Smooth muscle cell (in vitro differentiated cells): ENCODE measurements around the gene NEUROD4. TPM values are rescaled to one million over a fixed set of nuclear protein-coding genes. Genes with fewer than 3 reads are reported as not detected.

Experiments used
- DNase-seq: peaks from one replicate; lab custom pipeline; 2025; ENCODE audit not compliant: unreplicated experiment; lab: John Stamatoyannopoulos, UW
- H2AFZ ChIP-seq: fragments of 200-600 bp; sonication (generic); 2 replicates; pipeline ENCODE4 v1.6.0; 2016; ENCODE audit warnings: antibody characterized with exemption, low read depth, mild to moderate bottlenecking
- H3F3A ChIP-seq: fragments of 200-600 bp; sonication (generic); 2 replicates; pipeline ENCODE4 v1.6.0; 2017; ENCODE audit warnings: antibody characterized with exemption, low read depth
- H3K27ac ChIP-seq: fragments of 200-600 bp; sonication (generic); 2 replicates; pipeline ENCODE4 v1.5.1; 2016; ENCODE audit warnings: low read depth, mild to moderate bottlenecking
- H3K27me3 ChIP-seq: fragments of 200-600 bp; sonication (generic); 2 replicates; pipeline ENCODE4 v1.6.1; 2016; ENCODE audit warnings: low read depth, mild to moderate bottlenecking
- H3K36me3 ChIP-seq: fragments of 200-600 bp; sonication (generic); 2 replicates; pipeline ENCODE4 v1.5.1; 2016; ENCODE audit warnings: low read depth
- H3K4me1 ChIP-seq: fragments of 200-600 bp; sonication (generic); 2 replicates; pipeline ENCODE4 v1.5.1; 2016; ENCODE audit warnings: low read depth
- H3K4me2 ChIP-seq: fragments of 200-600 bp; sonication (generic); 2 replicates; pipeline ENCODE4 v1.6.0; 2016; ENCODE audit warnings: mild to moderate bottlenecking
- H3K4me3 ChIP-seq: fragments of 200-600 bp; sonication (generic); 2 replicates; pipeline ENCODE4 v1.5.1; 2016; ENCODE audit warnings: mild to moderate bottlenecking
- H3K79me2 ChIP-seq: fragments of 200-600 bp; sonication (generic); 2 replicates; pipeline ENCODE4 v1.6.0; 2016; ENCODE audit warnings: low read depth, mild to moderate bottlenecking
- H3K9ac ChIP-seq: fragments of 200-600 bp; sonication (generic); 2 replicates; pipeline ENCODE4 v1.6.0; 2016; ENCODE audit warnings: low read depth
- H3K9me3 ChIP-seq: fragments of 200-600 bp; sonication (generic); replicated peaks from 2 replicates; pipeline ENCODE4 v1.5.1; 2016; ENCODE audit warnings: low read depth
- H4K20me1 ChIP-seq: fragments of 200-600 bp; sonication (generic); 2 replicates; pipeline ENCODE4 v1.6.0; 2016; ENCODE audit warnings: low read depth
- CTCF ChIP-seq: fragments of 200-600 bp; sonication (generic); IDR thresholded peaks from 2 replicates; pipeline ENCODE4 v1.5.1; 2017; ENCODE audit warnings: borderline replicate concordance, mild to moderate bottlenecking, antibody characterized with exemption; ENCODE audit not compliant: insufficient read depth, poor library complexity, severe bottlenecking
- WGBS: methylation state at CpG from one replicate; pipeline ENCODE4 v1.1.7; 2016; ENCODE audit warnings: low lambda C conversion rate; 5-methylcytosine and 5-hydroxymethylcytosine counted together
- polyA plus RNA-seq: library from polyadenylated mRNA; unstranded; fragments of >200 nt; fragmentation: Nextera tagmentation; extraction: Ambion mirVana; gene quantifications from 2 replicates; pipeline ENCODE4 v1.2.1, GENCODE V29; 2016
- total RNA-seq: library from RNA; depleted of rRNA; stranded (reverse); fragments of >200 nt; gene quantifications from 2 replicates; pipeline ENCODE4 v1.2.3, GENCODE V29; 2014

The NEUROD4 gene
- total and polyA plus RNA-seq, 2 experiments from 2014 or later = not detected

- no peaks in the 10 kb centered on the region for H3K27me3 ChIP-seq
- H3K27ac ChIP-seq = no peak overlapping the region
- no peaks in the 10 kb centered on the region for H3F3A ChIP-seq
- TF ChIP-seq CTCF = no peak
- no peak overlapping the region for H2AFZ ChIP-seq
- no peak overlapping the region for H3K4me3 ChIP-seq
- 80% methylated on average over 4 of the region's 4 CpGs for WGBS
- H3K79me2 ChIP-seq = no peaks in the 10 kb centered on the region
- no peaks in the 10 kb centered on the region for H3K9me3 ChIP-seq
- DNase-seq = no peak
- H3K4me2 ChIP-seq = no peak overlapping the region
- H3K9ac ChIP-seq = no peak overlapping the region
- H3K36me3 ChIP-seq = no peaks in the 10 kb centered on the region
- no peaks in the 10 kb centered on the region for H3K4me1 ChIP-seq
- no peaks in the 10 kb centered on the region for H4K20me1 ChIP-seq
These were observed 32.1 kb upstream of the NEUROD4 start for GRCh38 chr12:54987611-54988231.

GRCh38 chr12:54988402-54989054 lies 31.2 kb upstream of the NEUROD4 start:
- H3K4me3 ChIP-seq = no peak overlapping the region
- no peaks in the 10 kb centered on the region for H3K4me1 ChIP-seq
- TF ChIP-seq CTCF = no peak
- H3K36me3 ChIP-seq = no peaks in the 10 kb centered on the region
- WGBS = 65% methylated on average over 1 of the region's 1 CpG
- no peaks in the 10 kb centered on the region for H3K79me2 ChIP-seq
- no peak overlapping the region for H2AFZ ChIP-seq
- no peaks in the 10 kb centered on the region for H3K9me3 ChIP-seq
- no peak overlapping the region for H3K4me2 ChIP-seq
- no peak overlapping the region for H3K9ac ChIP-seq
- no peak for DNase-seq
- no peaks in the 10 kb centered on the region for H4K20me1 ChIP-seq
- H3F3A ChIP-seq = no peaks in the 10 kb centered on the region
- H3K27ac ChIP-seq = no peak overlapping the region
- H3K27me3 ChIP-seq = no peaks in the 10 kb centered on the region

- no peak for DNase-seq
- WGBS = 95% methylated on average over 1 of the region's 1 CpG
- no peaks in the 10 kb centered on the region for H3K4me1 ChIP-seq
- H3K4me2 ChIP-seq = no peak overlapping the region
- no peak overlapping the region for H2AFZ ChIP-seq
- no peaks in the 10 kb centered on the region for H3K27me3 ChIP-seq
- no peaks in the 10 kb centered on the region for H3K36me3 ChIP-seq
- no peaks in the 10 kb centered on the region for H3F3A ChIP-seq
- no peak overlapping the region for H3K27ac ChIP-seq
- no peak overlapping the region for H3K4me3 ChIP-seq
- H3K79me2 ChIP-seq = no peaks in the 10 kb centered on the region
- no peak overlapping the region for H3K9ac ChIP-seq
- H4K20me1 ChIP-seq = no peaks in the 10 kb centered on the region
- no peak for TF ChIP-seq CTCF
- H3K9me3 ChIP-seq = no peaks in the 10 kb centered on the region
These were observed 29.9 kb upstream of the NEUROD4 start for GRCh38 chr12:54989829-54990228.
